ENCODE results near the gene SMIM45.

Gene SMIM45

DNA sequence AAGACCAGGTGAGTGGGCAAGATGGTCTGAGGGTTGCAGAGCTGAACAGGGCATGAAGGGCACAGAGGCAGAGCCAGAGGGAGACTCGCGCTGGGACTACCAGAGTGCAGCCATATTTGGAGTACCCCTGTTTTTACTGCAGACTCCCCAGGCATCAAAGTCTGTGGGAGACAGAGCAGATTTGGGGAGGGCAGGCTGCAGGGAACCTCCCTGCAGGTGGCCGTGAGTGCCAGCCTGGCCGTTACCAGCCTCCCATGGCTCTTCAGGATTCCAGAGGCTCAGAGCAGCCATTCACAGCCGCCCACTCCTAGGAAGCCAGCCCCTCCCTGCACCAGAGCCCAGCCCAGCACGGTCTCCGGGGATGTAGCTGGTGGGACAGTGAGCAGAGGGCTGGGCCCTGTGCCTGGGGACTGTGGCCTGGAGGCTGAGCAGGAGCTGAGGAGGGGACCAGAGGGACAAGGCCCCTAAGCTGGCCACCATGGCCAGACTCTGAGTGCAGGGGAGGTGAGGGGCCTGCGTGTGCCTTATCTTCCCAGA lies 17.2 kb downstream of the SMIM45 start, which contains the start of gene SEPTIN3:
TSS of gene SEPTIN3 (plus strand) at position 334 of the 537 bp plus-strand sequence. CDS start 2,050 bp downstream, outside the sequence.
- no peak within 1 kb of the TSS for H3K9ac ChIP-seq

DNA sequence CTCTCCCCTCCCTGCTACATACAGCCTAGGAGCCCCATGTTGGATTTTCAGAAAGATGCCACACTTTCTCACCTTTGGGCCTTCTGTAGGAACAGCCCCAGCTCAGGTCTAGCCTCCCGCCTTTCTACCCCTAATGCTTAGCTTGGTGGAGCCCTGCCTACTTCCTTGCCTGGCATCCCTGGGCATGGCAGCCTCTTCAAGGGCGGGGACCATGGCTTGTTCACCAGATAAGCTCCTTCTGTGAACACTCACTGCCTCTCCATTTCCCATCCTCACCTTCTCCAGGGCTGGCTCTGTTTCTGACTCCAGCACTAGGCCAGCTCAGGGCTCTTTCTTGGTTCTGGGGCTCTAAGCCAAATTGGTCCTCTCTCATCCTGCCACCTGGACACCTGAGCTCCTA lies 18.7 kb downstream of the SMIM45 start:
- Histone ChIP-seq H2AFZ (no peak overlapping the region), H3K27ac (no peak overlapping the region), H3K4me2 (ENCODE audit: low read length) (no peak overlapping the region), H3K79me2 (no peaks in the 10 kb centered on the region), H3K4me3 (ENCODE audit: low read depth, low read length) (no peak overlapping the region), H3K9me3 (ENCODE audit: control insufficient read depth, low read length) (no peaks in the 10 kb centered on the region), H3K4me1 (no peaks in the 10 kb centered on the region), H3K9ac (no peak overlapping the region), H3K27me3 (ENCODE audit: control insufficient read depth, insufficient read depth, low read length) (no peaks in the 10 kb centered on the region), H3K36me3 (ENCODE audit: control insufficient read depth, insufficient read depth, low read length) (no peaks in the 10 kb centered on the region)
- TF ChIP-seq, protein P1, sequence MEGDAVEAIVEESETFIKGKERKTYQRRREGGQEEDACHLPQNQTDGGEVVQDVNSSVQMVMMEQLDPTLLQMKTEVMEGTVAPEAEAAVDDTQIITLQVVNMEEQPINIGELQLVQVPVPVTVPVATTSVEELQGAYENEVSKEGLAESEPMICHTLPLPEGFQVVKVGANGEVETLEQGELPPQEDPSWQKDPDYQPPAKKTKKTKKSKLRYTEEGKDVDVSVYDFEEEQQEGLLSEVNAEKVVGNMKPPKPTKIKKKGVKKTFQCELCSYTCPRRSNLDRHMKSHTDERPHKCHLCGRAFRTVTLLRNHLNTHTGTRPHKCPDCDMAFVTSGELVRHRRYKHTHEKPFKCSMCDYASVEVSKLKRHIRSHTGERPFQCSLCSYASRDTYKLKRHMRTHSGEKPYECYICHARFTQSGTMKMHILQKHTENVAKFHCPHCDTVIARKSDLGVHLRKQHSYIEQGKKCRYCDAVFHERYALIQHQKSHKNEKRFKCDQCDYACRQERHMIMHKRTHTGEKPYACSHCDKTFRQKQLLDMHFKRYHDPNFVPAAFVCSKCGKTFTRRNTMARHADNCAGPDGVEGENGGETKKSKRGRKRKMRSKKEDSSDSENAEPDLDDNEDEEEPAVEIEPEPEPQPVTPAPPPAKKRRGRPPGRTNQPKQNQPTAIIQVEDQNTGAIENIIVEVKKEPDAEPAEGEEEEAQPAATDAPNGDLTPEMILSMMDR (IDR thresholded peaks at IDR 0.05): no peak

More for the DNA sequence above, 17.2 kb downstream of the SMIM45 start, which contains the start of gene SEPTIN3:
- no peaks in the 10 kb centered on the region for H3K36me3 ChIP-seq (ENCODE audit: control insufficient read depth, insufficient read depth, low read length)
- no peaks in the 10 kb centered on the region for H3K27me3 ChIP-seq (ENCODE audit: control insufficient read depth, insufficient read depth, low read length)
- TF ChIP-seq, protein P1 (IDR thresholded peaks at IDR 0.05): no peak
- H3K4me2 ChIP-seq (ENCODE audit: low read length): no peak within 1 kb of the TSS
- no peaks in the 10 kb centered on the region for H3K79me2 ChIP-seq
- no peaks in the 10 kb centered on the region for H3K4me1 ChIP-seq
- no peak within 1 kb of the TSS for H2AFZ ChIP-seq
- H3K9me3 ChIP-seq (ENCODE audit: control insufficient read depth, low read length): no peaks in the 10 kb centered on the region
- H3K27ac ChIP-seq: no peak within 1 kb of the TSS
- H3K4me3 ChIP-seq (ENCODE audit: low read depth, low read length): no peak within 1 kb of the TSS

DNA sequence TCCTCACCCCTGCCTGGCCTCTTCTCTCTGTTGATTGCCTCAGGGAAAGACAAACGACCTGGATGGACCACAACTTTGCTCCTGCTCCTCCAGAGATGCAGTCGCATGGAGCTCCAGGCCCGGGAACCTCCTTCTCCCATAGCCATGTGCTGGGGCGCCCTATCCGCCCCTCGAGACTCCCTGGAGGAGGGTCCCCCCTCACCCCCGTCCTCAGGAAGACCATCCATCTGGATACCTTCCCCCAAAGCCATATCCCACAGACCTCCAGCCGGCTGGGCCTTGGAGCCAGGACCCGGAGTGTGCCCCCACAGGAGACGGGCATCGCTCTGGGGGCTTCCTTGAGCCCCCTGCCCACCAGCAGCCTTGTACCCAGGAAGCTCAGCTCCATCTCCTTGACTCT lies 19.5 kb downstream of the SMIM45 start:
- Histone ChIP-seq H3K4me2 (ENCODE audit: low read length) (no peak overlapping the region), H3K4me1 (no peaks in the 10 kb centered on the region), H2AFZ (no peak overlapping the region), H3K36me3 (ENCODE audit: control insufficient read depth, insufficient read depth, low read length) (no peaks in the 10 kb centered on the region), H3K79me2 (no peaks in the 10 kb centered on the region), H3K27me3 (ENCODE audit: control insufficient read depth, insufficient read depth, low read length) (no peaks in the 10 kb centered on the region), H3K9ac (no peak overlapping the region), H3K27ac (no peak overlapping the region), H3K9me3 (ENCODE audit: control insufficient read depth, low read length) (no peaks in the 10 kb centered on the region), H3K4me3 (ENCODE audit: low read depth, low read length) (no peak overlapping the region)
- TF ChIP-seq, protein P1 (IDR thresholded peaks at IDR 0.05): no peak

DNA sequence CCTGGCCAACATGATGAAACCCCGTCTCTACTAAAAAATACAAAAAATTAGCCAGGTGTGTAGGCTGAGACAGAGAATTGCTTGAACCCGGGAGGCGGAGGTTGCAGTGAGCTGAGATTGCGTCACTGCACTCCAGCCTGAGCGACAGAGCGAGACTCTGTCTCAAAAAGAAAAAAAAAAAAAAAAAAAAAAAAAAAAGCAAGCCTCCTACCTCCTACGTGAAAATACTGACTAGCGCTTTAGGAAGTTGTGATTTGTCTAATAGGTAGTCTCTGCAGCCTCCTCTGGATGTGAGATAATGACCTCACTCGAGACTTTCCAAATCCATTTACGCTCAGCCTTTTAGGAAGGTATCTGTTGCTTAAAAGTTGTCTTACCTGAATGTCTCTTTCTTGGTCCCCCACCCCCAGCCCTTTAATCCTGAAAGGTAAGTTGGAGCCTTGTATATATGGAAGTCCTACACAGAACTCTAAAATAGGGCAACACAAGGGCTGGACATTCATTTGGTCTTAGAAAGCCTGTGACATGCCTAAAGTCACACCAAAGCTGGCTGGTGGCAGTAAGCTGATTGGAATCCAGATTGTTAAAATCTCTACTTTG lies 22.8 kb downstream of the SMIM45 start:
- H3K27me3 ChIP-seq (ENCODE audit: control insufficient read depth, insufficient read depth, low read length): no peaks in the 10 kb centered on the region
- H3K4me1 ChIP-seq: no peaks in the 10 kb centered on the region
- H3K9ac ChIP-seq: no peak overlapping the region
- no peak overlapping the region for H2AFZ ChIP-seq
- H3K4me2 ChIP-seq (ENCODE audit: low read length): no peak overlapping the region
- no peak overlapping the region for H3K4me3 ChIP-seq (ENCODE audit: low read depth, low read length)
- H3K9me3 ChIP-seq (ENCODE audit: control insufficient read depth, low read length): no peaks in the 10 kb centered on the region
- TF ChIP-seq, protein P1 (IDR thresholded peaks at IDR 0.05): no peak
- H3K27ac ChIP-seq: no peak overlapping the region
- H3K36me3 ChIP-seq (ENCODE audit: control insufficient read depth, insufficient read depth, low read length): no peaks in the 10 kb centered on the region
- H3K79me2 ChIP-seq: no peaks in the 10 kb centered on the region

Data from parathyroid adenoma (tissue), 2 donors.